T47D (cell line): Measurements from ENCODE around the gene PGAP2.
"Not testable (repeated sequence)": the region's sequence is repeated elsewhere in the genome, so short reads cannot be mapped to it uniquely, and the experiment has no call there.

ENCODE experiments used
- DNase-seq, 2 experiments: peaks; one replicate each; pipeline versions ENCODE4 v3.0.0 to v3.0.0-alpha.2; 2011 to 2012; ENCODE audit warnings: low read depth in 1 of 2, low spot score in 1 of 2
- JUND ChIP-seq: IDR thresholded peaks from 2 replicates; pipeline ENCODE4 v1.6.1; 2012; ENCODE audit warnings: low read depth
- in situ Hi-C: cut with HindIII; loops from 2 replicates; pipeline ENCODE4 v1.10.0; 2016; ENCODE audit warnings: low sequenced_read_pairs, low pct_unique_long_range_greater_than_20kb

PGAP2 gene

DNA sequence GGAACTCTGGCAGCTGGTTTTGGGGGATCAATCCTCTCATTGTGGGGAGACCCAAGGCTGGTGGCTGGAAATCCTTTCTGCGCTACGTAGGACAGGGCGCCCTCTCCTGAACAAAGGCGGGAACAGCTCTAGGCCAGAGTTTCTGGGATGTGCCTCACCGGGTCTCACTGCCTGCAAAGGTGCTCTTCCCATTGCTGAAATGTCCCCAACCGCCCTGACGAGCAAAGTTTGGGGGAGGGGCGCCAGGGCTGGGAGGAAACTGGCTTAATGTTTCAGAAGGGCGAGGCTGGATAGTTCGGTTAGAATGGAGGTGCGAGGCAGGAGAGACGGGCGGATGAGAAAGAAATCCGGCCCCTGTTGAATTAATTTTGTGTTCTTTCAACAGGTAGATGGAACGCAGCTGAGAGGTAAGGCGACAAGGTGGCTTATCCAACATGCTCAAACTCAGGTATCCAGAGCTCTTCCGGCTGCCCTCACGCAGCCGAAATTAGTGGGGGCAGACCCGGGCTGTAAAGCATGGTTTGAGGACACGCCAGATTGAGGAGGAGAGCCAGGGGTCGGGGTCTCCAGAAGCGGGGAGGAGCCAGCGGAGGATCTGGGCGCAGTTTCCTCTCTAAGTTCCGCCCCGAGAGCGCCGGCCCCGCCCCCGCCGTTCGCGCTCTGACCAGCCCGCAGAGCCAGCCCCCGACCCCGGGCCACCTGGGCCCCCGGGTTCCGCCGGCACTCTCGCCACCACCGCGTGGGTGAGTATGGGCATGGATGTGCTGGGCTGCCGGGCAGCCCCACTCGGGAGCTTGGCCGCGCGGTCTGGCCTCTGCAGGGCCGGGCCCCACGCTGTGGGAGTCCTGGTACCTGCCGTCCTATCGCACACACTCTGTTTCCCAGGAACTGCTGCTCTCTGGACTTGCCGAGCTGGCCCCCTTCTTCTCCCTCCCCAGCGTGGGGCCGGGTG is at the start of gene PGAP2:
Gene PGAP2 (plus strand): TSS at position 652 of the 952 bp plus-strand sequence. CDS start 2,700 bp downstream, outside the sequence.
- DNase-seq = peak; percentile 64 to 85
- in situ Hi-C loops = no loop called here
- TF ChIP-seq JUND = no peak

DNA sequence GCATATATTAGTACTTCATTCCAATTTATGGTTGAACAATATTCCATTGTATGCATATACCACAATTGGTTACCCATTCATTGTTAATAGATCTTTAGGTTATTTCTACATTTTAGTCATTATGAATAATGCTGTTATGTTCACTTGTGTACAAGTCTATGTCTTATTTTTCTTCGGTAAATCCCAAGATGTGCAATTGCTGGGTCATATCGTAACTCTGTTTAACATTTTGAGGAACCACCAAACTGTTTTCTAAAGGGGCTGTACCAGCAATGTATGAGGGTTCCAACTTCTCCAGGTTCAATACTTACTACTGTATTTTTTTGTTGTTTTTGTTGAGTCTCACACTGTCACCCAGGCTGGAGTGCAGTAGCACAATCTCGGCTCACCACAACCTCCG is 44.1 kb upstream of the PGAP2 start:
- TF ChIP-seq JUND = no peak
- in situ Hi-C loops = no loop called here
- no peak for DNase-seq

DNA sequence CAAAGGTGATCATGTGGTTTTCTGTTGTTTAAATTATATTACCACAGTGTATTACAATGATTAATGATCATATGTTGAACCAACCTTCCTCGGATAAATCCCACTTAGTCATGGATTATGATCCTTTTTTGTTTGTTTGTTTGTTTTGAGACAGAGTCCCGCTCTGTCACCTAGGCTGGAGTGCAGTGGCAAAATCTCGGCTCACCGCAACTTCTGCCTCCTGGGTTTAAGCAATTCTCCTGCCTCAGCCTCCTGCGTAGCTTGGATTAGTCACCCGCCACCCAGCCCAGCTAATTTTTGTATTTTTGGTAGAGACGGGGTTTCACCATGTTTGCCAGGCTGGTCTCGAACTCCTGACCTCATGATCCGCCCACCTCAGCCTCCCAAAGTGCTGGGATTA is 41.5 kb upstream of the PGAP2 start:
- DNase-seq, in situ Hi-C loops: not testable (repeated sequence)

DNA sequence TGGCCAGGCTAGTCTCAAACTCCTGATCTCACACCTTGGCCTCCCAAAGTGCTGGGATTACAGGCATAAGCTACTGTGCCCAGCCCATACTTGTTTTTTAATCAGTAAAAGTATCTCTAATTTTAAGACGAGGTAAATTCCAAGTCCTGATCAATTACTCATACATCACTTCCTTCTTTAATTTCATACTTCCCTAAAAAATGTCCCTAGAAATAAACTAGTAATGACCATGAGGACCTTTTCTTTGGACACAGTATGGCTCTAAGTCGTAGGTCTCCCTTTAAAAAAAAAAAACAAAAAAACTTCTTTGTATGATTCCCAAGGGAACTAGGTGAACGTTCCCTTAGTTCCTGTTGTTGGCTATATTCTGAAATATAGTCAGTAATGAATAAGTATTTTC is 40.8 kb upstream of the PGAP2 start:
- TF ChIP-seq JUND = no peak
- DNase-seq = no peak
- in situ Hi-C loops = no loop called here

DNA sequence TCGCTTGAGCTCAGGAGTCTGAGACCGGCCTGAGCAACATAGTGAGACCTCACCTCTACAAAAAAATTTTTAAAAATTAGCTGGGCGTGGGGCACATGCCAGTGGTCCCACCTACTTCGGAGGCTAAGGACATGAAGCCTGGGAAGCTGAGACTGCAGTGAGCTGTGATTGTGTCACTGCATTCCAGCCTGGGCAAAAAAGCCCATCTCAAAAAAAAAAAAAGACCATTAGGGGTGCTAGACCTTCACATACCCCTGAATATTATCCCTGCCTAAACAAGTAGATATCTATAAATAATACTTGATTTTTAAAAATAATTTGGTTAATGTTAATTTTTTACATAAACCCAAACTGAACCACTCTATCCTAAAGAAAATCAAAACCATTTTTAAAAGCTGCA is 35.2 kb upstream of the PGAP2 start:
- in situ Hi-C loops = no loop called here
- no peak for DNase-seq
- TF ChIP-seq JUND = no peak

DNA sequence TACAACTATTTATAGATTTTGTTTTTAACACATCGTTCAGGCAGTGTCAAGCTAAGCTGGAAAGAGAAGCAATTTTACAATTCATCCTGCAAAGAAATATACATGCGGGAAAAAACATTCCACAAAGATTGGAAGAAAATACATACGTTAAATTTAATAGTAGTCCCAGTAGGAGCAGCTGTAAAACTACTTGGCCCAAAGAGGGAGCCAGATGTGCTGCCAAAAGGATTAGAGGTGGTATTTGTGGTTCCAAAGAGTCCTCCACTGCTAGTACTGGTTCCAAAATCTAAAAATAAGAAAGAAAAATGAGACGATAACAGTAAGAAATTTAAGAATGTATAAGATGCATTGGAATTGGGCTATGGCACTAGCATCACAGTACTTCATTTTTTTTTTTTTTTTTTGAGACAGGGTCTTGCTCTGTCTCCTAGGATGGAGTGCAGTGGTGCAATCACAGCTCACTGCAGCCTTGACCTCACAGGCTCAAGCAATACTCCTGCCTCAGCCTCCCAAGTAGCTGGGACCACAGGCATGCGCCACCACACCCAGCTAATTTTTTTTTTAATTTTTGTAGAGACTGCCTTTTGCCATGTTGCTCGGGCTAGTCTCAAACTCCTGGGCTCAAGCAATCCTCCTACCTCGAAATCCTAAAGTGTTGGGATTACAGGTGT is 32.5 kb upstream of the PGAP2 start:
- in situ Hi-C loops = no loop called here
- TF ChIP-seq JUND = no peak
- no peak for DNase-seq

DNA sequence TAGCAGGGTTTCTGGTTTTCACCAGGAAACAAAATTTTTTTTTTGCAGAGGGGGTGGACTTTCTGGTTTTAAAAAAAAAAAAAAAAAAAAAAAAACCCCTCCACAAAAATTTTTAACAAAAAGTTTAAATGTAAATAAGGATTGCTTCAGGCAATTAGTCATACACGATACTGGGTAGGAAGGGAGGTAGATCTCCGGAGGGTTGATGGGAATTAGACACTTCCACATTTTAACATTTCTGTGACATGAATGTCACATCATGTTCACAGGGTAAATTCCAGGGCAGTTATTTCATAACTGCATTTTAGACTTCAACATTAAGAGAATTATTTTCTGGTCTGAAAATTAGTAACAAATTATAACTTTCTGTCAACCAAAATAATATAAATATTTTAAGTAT is 26.9 kb upstream of the PGAP2 start:
- TF ChIP-seq JUND = no peak
- no peak for DNase-seq
- in situ Hi-C loops = no loop called here

DNA sequence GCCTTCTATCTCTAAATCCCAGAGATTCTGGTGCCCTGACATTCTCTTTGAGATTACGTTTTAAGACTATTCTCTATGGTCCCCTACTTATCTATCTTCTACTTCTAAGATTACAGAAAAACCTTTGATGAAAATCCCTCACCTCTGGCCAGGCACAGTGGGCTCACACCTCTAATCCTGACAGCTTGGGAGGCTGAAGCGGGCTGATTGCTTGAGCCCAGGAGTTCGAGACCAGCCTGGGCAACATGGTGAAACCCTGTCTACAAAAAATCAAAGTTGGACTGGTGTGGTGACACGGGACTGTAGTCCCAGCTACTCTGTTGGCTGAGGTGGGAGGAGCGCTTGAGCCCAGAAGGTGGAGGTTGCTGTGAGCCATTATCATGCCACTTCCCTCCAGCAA is 25.4 kb upstream of the PGAP2 start:
- no peak for TF ChIP-seq JUND
- in situ Hi-C loops = no loop called here
- no peak for DNase-seq

DNA sequence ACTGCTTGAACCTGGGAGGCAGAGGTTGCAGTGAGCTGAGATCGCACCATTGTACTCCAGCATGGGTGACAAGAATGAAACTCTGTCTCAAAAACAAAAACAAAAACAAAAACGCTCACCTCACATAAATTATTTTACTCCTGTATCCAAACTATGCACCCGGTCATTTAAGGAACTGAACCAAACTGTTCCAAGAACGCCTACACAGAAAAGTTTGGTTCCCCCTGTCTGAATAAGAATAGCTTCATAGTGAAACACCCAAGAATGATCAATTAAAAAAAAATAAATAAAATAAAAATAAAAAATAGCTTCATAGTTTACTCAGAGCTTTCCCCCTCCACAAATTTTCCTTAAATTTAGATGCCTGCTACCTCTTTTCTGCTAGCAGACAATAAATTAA is 24.7 kb upstream of the PGAP2 start:
- no peak for DNase-seq
- in situ Hi-C loops = no loop called here
- TF ChIP-seq JUND = no peak

DNA sequence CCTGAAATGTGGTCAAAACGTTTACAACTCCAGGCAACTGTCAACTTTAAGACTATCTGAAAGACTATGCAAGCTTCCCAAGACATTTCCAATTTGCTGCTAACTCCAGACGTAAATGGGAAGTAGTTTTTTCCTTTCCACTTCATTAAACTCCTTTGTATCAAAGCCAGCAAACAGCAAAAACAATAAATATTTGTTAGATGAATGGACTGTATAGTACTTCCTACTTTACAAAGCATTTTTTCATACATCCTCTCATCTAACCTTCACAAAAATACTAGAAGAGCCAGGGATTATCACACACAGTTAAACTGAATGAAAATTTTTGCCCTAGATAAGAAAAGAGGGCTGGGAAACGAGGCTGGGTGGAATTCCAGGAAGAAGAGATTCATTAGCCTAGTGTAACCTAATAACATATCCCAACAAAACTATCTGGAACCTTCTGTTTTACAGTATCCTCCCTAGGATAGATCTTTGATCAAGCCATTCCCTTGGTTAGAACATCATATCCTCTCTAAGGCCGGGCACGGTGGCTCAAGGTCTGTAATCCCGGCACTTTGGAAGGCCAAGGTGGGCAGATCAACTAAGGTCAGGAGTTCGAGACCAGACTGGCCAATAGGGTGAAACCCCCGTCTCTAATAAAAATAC is 21.5 kb upstream of the PGAP2 start:
- in situ Hi-C loops = no loop called here
- no peak for DNase-seq
- no peak for TF ChIP-seq JUND

DNA sequence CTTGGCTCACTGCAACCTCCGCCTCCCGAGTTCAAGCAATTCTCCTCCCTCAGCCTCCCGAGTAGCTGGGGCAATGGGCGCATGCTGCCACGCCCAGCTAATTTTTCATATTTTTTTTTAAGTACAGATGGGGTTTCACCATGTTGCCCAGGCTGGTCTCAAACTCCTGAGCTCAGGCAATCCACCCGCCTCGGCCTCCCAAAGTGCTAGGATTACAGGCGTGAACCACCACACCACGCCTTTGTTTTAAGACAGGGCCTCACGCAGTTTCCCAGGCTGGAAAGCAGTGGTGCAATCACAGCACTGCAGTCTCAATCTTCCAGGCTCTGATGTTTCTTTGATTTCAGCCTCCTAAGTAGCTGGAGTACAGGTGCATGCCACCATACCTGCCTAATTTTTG is 14.0 kb upstream of the PGAP2 start:
- in situ Hi-C loops, DNase-seq: not testable (repeated sequence)

DNA sequence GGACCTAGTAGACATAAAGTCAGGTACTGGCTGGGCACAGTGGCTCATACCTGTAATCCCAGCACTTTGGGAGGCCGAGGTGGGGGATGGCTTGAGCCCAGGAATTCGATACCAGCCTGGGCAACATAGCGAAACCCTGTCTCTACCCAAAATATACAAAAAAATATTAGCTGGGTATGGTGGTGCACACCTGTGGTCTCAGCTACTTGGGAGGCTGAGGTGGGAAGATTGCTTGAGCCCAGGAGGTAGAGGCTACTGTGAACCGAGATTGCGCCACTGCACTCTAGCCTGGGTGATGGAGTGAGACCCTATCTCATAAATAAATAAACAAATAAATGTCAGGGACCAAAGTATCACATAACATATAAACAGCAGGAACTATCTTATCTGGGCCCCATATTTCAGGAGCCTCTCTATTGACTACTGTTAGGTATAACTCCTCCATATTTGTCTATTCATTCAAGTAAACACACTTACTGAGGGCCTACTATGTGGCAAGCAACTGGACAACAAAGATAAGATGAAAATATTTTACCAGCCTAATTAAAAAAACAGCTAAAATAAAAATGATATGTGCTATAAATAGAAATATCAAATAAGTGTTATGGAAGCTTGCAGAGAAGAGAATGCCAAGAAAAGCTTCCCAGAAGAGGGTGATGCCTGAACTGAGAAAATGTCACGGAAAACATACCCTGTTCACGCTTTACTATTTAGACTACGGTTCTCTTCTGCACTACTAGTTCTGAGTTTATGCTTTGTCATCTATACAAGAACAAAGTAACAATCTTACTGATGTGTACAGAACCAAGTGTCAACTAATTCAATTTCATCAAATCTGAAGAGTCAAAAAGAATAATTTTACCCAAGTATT is 13.0 kb upstream of the PGAP2 start:
- in situ Hi-C loops = no loop called here
- no peak for TF ChIP-seq JUND
- DNase-seq = no peak
